ENCODE data around the gene TTC6.

Gene TTC6

DNA sequence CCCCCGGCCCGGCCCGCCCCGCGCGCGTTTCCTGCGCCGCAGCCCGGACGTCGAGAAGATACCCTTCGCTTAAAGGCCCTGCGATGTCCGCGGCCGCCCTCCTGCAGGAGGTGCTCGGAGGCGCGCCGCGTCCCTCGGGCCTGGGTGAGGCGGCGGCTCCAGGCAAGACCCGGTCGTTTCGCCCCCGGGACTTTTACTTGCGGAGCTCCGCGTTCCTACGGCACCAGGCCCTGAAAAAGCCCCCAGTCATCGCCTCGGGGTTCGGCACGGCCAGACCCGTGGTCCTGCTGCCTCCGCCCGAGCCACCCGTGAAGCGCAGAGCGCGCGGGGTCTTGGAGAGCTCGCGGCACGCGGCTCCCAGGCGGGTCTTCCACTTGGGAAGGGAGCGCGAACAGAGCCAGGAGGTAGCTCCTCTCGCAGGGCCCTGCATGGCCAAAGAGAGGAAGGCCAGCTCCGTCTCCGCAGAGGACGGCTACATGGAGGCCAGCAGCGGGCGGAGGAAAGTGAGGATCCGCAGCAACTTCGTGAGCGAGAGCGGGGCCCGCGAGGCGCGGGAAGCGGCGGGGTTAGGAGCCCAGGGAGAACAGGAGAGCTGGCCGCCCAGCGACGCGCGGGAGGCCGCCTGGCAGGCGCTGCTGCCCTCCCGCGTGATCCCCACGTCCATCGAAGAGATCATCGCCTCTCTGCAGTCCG, 26.9 kb downstream of the TTC6 start:
- TF ChIP-seq, protein P1, sequence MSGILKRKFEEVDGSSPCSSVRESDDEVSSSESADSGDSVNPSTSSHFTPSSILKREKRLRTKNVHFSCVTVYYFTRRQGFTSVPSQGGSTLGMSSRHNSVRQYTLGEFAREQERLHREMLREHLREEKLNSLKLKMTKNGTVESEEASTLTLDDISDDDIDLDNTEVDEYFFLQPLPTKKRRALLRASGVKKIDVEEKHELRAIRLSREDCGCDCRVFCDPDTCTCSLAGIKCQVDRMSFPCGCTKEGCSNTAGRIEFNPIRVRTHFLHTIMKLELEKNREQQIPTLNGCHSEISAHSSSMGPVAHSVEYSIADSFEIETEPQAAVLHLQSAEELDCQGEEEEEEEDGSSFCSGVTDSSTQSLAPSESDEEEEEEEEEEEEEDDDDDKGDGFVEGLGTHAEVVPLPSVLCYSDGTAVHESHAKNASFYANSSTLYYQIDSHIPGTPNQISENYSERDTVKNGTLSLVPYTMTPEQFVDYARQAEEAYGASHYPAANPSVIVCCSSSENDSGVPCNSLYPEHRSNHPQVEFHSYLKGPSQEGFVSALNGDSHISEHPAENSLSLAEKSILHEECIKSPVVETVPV (CRISPR knock-in tag; IDR thresholded peaks at IDR 0.05): no peak
- TF ChIP-seq SNAI2 (CRISPR knock-in tag; IDR thresholded peaks at IDR 0.05): no peak
- no peak for TF ChIP-seq ESRRG (CRISPR knock-in tag; IDR thresholded peaks at IDR 0.05)
- no peak for TF ChIP-seq TCF4 (CRISPR knock-in tag; IDR thresholded peaks at IDR 0.05; ENCODE audit: borderline replicate concordance)
- TF ChIP-seq OSR1 (CRISPR knock-in tag; IDR thresholded peaks at IDR 0.05): no peak
- TF ChIP-seq ZNF565 (CRISPR knock-in tag; conservative IDR thresholded peaks at IDR 0.05; ENCODE audit: low read depth): no peak
- TF ChIP-seq ZC3H10 (CRISPR knock-in tag; IDR thresholded peaks at IDR 0.05): no peak
- no peak for ATAC-seq

DNA sequence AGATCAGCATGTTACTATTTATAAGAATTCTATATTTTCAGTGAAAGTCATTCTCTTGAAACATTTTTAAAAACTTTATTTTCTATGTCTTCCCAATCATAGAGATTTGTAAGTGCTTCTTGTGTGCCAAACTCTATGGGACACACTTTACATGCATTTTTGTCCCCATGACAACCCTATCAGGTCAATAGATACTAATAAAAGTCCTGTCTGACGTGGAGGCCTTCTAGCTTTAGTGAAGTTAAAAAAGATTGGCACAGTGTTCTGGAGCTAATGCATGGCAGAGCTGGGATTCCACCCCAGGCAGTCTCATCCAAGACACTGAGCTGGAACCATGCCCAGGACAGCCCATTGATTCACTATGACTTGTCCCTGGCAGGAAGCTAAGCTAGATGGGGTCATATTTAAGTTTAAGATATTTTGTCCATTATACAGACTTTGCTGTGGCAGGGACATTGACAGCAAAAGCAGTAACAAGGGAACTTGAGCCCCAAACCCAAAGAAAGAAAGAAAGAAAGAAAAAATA, 28.1 kb downstream of the TTC6 start:
- ATAC-seq: no peak
- TF ChIP-seq ISL1 (CRISPR knock-in tag; IDR thresholded peaks at IDR 0.05) (no peak), OSR1 (CRISPR knock-in tag; IDR thresholded peaks at IDR 0.05) (no peak), ZNF70 (CRISPR knock-in tag; IDR thresholded peaks at IDR 0.05) (no peak), ZFP3 (CRISPR knock-in tag; IDR thresholded peaks at IDR 0.05) (no peak), BACH2 (CRISPR knock-in tag; IDR thresholded peaks at IDR 0.05; ENCODE audit: borderline replicate concordance) (no peak), ZFP30 (CRISPR knock-in tag; IDR thresholded peaks at IDR 0.05) (no peak), GLIS3 (CRISPR knock-in tag; IDR thresholded peaks at IDR 0.05) (no peak), ZC3H10 (CRISPR knock-in tag; IDR thresholded peaks at IDR 0.05) (no peak), ZNF565 (CRISPR knock-in tag; conservative IDR thresholded peaks at IDR 0.05; ENCODE audit: low read depth) (no peak), ZNF8 (CRISPR knock-in tag; IDR thresholded peaks at IDR 0.05) (no peak), ARNTL (CRISPR knock-in tag; IDR thresholded peaks at IDR 0.05; ENCODE audit: borderline replicate concordance, low read depth) (no peak), TCF4 (CRISPR knock-in tag; IDR thresholded peaks at IDR 0.05; ENCODE audit: borderline replicate concordance) (no peak), SNAI2 (CRISPR knock-in tag; IDR thresholded peaks at IDR 0.05) (no peak), TOX (CRISPR knock-in tag; IDR thresholded peaks at IDR 0.05; ENCODE audit: borderline replicate concordance) (no peak), PPARA (CRISPR knock-in tag; IDR thresholded peaks at IDR 0.05; ENCODE audit: borderline replicate concordance) (no peak), ESRRG (CRISPR knock-in tag; IDR thresholded peaks at IDR 0.05) (no peak), CSDC2 (CRISPR knock-in tag; IDR thresholded peaks at IDR 0.05) (no peak)
- TF ChIP-seq, protein P2, sequence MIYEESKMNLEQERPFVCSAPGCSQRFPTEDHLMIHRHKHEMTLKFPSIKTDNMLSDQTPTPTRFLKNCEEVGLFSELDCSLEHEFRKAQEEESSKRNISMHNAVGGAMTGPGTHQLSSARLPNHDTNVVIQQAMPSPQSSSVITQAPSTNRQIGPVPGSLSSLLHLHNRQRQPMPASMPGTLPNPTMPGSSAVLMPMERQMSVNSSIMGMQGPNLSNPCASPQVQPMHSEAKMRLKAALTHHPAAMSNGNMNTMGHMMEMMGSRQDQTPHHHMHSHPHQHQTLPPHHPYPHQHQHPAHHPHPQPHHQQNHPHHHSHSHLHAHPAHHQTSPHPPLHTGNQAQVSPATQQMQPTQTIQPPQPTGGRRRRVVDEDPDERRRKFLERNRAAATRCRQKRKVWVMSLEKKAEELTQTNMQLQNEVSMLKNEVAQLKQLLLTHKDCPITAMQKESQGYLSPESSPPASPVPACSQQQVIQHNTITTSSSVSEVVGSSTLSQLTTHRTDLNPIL (CRISPR knock-in tag; IDR thresholded peaks at IDR 0.05; ENCODE audit: low read depth): no peak
- TF ChIP-seq, protein P3, sequence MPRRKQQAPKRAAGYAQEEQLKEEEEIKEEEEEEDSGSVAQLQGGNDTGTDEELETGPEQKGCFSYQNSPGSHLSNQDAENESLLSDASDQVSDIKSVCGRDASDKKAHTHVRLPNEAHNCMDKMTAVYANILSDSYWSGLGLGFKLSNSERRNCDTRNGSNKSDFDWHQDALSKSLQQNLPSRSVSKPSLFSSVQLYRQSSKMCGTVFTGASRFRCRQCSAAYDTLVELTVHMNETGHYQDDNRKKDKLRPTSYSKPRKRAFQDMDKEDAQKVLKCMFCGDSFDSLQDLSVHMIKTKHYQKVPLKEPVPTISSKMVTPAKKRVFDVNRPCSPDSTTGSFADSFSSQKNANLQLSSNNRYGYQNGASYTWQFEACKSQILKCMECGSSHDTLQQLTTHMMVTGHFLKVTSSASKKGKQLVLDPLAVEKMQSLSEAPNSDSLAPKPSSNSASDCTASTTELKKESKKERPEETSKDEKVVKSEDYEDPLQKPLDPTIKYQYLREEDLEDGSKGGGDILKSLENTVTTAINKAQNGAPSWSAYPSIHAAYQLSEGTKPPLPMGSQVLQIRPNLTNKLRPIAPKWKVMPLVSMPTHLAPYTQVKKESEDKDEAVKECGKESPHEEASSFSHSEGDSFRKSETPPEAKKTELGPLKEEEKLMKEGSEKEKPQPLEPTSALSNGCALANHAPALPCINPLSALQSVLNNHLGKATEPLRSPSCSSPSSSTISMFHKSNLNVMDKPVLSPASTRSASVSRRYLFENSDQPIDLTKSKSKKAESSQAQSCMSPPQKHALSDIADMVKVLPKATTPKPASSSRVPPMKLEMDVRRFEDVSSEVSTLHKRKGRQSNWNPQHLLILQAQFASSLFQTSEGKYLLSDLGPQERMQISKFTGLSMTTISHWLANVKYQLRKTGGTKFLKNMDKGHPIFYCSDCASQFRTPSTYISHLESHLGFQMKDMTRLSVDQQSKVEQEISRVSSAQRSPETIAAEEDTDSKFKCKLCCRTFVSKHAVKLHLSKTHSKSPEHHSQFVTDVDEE (CRISPR knock-in tag; IDR thresholded peaks at IDR 0.05): no peak
- TF ChIP-seq, protein P1 (CRISPR knock-in tag; IDR thresholded peaks at IDR 0.05): no peak

DNA sequence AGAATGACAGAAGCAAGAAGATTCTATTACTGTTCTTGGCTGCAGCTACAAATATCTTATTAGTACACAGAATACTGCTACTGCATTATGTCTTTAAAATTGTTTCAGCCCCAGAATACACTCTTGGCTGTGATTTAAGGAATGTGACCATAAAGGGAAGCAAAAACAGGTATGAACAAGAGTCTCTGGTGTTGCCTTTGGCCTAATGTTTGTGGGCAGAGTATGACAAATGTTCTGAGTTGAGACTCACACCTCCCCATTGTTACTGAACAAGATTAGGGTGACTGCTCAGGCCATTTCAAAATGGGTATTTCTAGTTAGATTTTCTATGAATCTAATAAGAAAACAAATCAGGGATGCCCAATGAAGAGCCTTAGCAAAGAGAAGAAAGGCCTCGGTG, 28.5 kb downstream of the TTC6 start:
- ATAC-seq: no peak
- TF ChIP-seq, protein P4, sequence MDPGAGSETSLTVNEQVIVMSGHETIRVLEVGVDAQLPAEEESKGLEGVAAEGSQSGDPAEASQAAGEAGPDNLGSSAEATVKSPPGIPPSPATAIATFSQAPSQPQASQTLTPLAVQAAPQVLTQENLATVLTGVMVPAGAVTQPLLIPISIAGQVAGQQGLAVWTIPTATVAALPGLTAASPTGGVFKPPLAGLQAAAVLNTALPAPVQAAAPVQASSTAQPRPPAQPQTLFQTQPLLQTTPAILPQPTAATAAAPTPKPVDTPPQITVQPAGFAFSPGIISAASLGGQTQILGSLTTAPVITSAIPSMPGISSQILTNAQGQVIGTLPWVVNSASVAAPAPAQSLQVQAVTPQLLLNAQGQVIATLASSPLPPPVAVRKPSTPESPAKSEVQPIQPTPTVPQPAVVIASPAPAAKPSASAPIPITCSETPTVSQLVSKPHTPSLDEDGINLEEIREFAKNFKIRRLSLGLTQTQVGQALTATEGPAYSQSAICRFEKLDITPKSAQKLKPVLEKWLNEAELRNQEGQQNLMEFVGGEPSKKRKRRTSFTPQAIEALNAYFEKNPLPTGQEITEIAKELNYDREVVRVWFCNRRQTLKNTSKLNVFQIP (CRISPR knock-in tag; IDR thresholded peaks at IDR 0.05; ENCODE audit: borderline replicate concordance, low read depth): no peak
- TF ChIP-seq ISL1 (CRISPR knock-in tag; IDR thresholded peaks at IDR 0.05): no peak

Data from SK-N-SH treated with all-trans-retinoic acid at 6 μM for 48 hours (cell line).